DLD1 (cell line): Measurements from ENCODE around the gene LMF1.
"Not testable (repeated sequence)": the region's sequence is repeated elsewhere in the genome, so short reads cannot be mapped to it uniquely, and the experiment has no call there.

Experiments
- in situ Hi-C: cut with HindIII; loops from 2 replicates; pipeline ENCODE4 v1.10.0; 2017; ENCODE audit warnings: low sequenced_read_pairs

The LMF1 gene

GRCh38 chr16:875182-876040, 95.4 kb downstream of the LMF1 start:
- in situ Hi-C loops = no loop called here

- in situ Hi-C loops = no loop called here
Measured at GRCh38 chr16:874366-875181, 96.2 kb downstream of the LMF1 start.

- in situ Hi-C loops = no loop called here
Measured at GRCh38 chr16:873889-874288, 96.9 kb downstream of the LMF1 start.

GRCh38 chr16:873243-873661, 97.5 kb downstream of the LMF1 start:
- in situ Hi-C loops = no loop called here

DNA sequence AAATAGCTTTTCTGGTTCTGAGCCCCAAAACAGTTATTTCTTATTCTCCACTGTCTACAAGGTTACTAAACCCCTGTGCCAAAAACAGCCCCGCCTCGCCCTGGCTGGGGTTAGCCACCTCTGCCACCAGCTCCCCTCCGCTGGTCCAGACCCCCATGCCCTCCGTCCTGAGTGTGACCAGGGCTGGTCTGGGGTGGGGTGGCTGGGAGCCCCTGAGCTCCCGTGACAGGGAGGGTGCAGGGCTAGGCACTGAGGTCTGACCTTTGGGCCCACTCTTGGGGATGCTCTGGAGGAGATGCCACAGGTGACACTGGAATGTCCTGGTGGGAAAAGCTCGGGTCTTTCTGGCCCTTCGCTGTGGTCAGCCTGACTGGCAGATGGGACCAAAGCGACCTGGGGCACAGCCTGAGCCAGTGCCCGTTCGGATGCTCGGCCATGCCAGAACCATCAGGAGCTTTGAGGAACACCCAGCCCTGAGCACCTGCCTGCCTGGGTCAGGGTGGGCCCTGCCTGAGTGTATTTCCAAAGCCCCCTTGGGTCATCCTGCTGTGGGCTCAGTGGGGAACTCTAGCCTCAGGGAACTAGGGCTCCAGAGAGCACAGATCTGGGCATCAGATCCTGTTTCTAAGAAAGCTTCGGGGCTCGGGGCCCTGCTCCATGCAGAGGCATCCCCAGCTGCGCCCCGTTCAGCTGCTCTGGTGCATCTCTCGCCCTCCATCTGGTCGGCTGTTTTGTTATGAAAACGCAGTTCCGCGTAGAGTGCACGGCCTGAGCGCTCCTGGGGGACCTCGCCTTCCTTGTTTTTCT, 98.1 kb downstream of the LMF1 start:
- in situ Hi-C loops = no loop called here

- in situ Hi-C loops = no loop called here
Measured at GRCh38 chr16:871562-872345, 99.0 kb downstream of the LMF1 start.

- in situ Hi-C loops = no loop called here
Measured at GRCh38 chr16:870856-871561, 99.8 kb downstream of the LMF1 start.

DNA sequence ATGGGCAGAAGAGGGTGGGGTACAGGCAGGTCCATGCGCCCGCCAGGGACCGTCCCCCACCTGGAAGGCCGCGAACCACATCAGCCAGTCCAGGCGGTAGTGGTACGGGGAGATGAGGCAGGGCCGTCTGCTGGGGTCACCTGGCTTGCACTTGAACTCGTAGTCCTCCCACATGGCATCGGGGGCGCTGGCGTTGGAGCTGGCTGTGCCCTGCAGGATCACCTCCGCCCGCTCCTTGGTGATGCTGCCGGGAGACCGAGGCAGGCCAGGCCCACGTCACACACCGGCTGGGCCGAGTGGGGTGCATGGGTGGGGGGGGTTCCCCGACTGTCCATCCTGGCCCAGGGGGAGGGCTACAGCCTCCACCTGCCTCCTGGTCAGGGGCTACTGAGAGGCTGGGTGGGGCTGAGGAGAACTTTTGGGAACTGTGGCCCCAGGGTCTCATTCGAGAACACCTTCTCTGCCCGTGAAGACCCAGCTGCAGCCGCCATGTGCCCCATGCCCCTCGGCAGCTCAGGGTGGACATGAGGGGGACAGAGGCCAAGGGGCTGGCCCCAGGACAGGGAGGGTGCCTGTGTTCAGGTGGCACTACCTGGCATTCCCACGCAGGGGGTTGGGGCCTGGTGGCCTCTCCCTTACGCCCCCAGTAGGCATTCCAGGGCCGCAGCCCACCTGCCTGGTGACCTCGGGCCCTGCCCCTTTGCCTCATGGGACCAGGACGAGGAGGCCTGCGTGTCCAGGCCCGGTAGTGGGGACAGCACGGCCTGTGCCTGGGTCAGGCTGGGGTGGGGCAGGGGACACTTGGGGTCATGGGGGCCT, 100.8 kb downstream of the LMF1 start:
- in situ Hi-C loops = no loop called here

GRCh38 chr16:868846-869822, 101.7 kb downstream of the LMF1 start:
- in situ Hi-C loops = no loop called here

DNA sequence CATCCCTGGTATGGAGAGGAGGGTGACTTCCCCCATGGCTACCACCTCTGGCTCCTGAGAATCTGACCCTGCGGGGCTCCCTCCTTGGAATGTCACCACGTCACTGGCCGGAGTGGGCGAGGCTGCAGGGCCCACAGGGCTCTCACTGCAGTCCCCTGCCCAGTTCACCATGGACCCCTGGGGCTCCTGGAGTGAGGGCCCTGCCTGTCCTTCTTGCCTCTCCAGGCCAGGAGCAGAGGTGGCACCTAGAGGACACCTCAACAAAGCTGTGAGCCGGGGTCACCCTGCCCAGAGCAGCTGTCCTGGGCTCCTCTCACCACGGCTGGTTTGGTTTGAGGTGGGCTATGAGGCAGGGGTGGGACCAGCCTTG, 102.4 kb downstream of the LMF1 start:
- in situ Hi-C loops = no loop called here

DNA sequence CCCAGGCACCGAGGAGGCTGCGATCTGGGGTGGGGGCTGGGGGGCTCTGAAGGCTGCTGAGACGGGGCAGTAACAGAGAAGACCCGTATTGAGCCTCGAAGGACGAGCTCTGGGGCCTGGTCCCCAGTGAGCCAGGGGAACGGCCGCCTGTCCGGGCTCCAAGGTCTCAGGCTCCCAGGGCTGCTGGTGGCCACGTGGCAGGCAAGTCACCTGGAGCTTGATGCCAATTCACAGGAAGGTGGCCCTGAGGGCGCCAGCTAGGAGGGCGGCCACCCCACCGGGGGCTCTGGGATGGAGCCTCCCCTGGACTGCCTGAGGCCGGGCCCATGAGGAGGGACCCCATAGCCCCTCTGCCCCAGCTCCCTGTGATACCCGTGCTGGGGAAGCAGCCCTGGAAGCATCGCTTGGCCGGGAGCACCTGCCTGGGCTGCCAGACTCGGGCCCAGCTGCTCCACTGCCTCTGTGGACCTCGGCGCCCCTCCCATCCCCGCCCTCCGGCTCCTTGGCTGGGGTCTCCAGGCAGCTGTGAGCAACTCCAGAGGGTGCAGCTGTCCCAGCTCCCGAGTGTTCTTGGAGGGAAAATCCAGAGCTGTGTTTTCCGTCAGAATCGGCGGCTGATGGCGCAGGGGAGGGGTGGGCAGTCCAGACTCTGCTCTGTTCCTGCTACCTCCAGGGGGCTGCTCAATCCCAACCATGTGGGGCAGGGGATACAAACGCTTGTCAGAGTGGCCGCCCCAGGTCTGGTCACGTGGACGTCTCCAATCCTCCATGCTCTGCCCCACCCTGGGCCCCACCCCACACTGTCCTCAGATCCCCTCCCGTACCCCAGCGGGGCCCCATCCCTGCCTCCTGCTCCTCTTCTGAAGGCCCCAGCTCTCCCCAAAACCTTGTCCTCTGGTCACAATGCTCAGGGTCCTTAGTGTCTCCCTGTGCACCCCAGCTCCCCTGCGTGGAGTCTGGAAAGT, 103.1 kb downstream of the LMF1 start:
- in situ Hi-C loops = no loop called here

DNA sequence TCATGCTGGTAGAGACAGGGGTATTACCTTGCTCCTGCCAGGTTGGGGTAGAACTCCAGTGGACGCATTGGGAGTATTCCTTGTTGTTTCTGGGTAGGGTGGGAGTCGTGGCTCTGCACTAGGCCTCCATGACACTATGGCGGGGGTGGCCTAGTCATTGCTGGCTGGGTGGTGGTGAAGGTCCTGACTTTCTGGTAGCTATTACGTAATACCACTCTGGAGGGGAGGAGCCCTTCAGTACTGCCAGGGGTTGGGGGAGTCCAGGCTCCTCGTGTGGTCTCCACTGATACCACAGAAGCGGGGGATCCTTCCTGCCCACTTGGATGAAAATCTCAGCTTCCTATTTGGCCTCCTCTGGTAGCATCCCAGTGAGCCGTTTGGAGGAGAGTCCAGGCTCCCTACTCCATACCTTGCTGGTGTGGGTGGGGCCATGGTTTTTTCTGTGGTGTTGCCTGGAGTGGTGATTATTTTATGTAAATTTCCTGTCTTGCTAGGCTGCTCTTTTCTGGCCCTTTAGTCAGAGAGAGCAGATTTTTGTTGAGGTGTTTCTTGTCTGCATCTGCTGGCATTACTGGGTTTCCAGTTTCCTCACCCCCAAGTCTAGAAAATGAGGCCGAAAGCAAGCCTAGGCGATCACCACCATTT, 104.4 kb downstream of the LMF1 start:
- in situ Hi-C loops = no loop called here

- in situ Hi-C loops = no loop called here
Measured at GRCh38 chr16:865026-865425, 105.8 kb downstream of the LMF1 start.

DNA sequence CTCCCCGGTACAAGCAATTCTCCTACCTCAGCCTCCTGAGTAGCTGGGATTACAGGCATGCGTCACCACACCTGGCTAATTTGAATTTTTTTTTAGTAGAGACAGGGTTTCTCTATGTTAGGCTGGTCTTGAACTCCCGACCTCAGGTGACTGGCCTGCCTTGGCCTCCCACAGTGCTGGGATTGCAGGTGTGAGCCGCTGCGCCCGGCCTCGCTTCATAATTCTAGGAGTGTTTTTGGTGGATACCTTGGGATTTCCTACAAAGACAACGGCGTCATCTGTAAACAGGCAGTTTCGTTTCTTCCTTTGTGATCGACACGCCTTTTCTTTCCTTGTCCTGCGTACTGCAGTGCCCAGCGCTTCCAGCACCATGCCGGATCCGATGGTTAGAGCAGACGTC, 109.3 kb downstream of the LMF1 start:
- in situ Hi-C loops = no loop called here

- in situ Hi-C loops = no loop called here
Measured at GRCh38 chr16:860891-861290, 109.9 kb downstream of the LMF1 start.

GRCh38 chr16:858971-859370, 111.8 kb downstream of the LMF1 start:
- in situ Hi-C loops = not testable (repeated sequence)
